AG04449 (cell line): ENCODE measurements around the gene APLF.

Experiments
- CTCF ChIA-PET: fragments of 350-600 bp; formaldehyde crosslinking; extraction: SDS; loops from one replicate; lab custom pipeline; 2021; ENCODE audit warnings: antibody characterized with exemption; lab: Yijun Ruan, JAX
- POLR2A ChIA-PET: fragments of 400-600, 350-600 bp; formaldehyde crosslinking; extraction: SDS; loops from one replicate; lab custom pipeline; 2020; ENCODE audit warnings: antibody characterized with exemption, inconsistent platforms; lab: Yijun Ruan, JAX
- DNase-seq: peaks from one replicate; pipeline ENCODE4 v3.0.0-alpha.2; 2010; ENCODE audit warnings: low read depth, low spot score
- H3K4me3 ChIP-seq: 2 replicates; pipeline ENCODE4 v1.5.1; 2011; ENCODE audit warnings: low read depth, mild to moderate bottlenecking, control low read depth, low read length
- TF ChIP-seq, protein P1 (sequence below): IDR thresholded peaks from one replicate; pipeline ENCODE4 v1.5.1; 2011; ENCODE audit warnings: mild to moderate bottlenecking, moderate library complexity, low read length, control low read depth, inconsistent platforms; ENCODE audit not compliant: insufficient read depth; ENCODE audit errors: missing control alignments

The APLF gene

DNA sequence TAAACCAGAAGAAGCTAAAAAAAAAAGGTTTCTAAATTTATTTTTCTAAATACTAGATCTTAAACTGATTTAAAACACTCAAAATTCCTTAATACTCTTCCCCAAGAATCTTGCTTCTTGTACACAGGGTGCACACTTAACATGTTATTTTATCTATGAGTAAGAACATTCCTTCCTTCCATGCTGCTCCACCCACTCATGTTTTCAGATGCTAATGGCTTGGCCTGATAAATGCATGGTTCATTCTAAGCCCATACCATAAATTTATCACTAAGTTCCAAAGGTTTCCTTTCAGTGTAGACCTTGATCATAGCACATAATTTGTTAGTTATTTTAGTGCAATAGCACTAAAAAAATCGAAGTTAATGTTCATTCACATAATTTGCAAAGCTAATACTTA lies 8.4 kb upstream of the APLF start:
- CTCF ChIA-PET: interaction anchor here (0.7 to 1.6 kb wide), 5 partner anchors 8 to 293 kb away, joined by 3 to 5 read pairs (median 3); partner anchors contain the start of genes APLF and FBXO48
- DNase-seq: no peak
- TF ChIP-seq, protein P1, sequence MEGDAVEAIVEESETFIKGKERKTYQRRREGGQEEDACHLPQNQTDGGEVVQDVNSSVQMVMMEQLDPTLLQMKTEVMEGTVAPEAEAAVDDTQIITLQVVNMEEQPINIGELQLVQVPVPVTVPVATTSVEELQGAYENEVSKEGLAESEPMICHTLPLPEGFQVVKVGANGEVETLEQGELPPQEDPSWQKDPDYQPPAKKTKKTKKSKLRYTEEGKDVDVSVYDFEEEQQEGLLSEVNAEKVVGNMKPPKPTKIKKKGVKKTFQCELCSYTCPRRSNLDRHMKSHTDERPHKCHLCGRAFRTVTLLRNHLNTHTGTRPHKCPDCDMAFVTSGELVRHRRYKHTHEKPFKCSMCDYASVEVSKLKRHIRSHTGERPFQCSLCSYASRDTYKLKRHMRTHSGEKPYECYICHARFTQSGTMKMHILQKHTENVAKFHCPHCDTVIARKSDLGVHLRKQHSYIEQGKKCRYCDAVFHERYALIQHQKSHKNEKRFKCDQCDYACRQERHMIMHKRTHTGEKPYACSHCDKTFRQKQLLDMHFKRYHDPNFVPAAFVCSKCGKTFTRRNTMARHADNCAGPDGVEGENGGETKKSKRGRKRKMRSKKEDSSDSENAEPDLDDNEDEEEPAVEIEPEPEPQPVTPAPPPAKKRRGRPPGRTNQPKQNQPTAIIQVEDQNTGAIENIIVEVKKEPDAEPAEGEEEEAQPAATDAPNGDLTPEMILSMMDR: no peak
- H3K4me3 ChIP-seq: no peak overlapping the region
- POLR2A ChIA-PET: no interaction called here

DNA sequence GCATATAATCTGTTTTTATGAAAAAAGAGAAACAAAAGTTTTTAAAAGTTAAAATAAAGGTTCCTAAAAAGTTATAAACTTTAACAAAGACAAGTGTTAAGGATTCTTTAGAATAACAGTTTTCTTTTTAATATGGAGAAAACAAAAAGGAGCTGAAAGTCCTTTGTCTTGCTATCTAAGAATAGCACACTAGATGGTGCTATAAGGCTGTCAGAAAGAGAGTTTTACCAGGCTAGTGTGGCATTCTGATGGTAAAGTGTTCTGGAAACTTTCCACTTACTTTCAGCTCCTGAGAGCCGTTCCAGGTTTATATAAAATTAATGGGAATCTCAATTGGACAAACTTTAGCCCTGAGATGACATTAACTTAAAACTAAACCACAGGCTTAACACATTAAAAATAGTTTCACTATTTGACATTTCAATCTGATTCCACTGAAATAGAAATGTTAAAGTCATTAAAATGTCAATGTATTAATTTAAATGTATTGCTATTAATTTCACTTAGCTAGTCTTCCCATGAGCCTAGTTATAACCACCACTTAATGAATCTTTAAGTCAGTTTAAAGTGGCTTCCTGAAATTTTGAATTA lies 4.0 kb upstream of the APLF start:
- POLR2A ChIA-PET: no interaction called here
- H3K4me3 ChIP-seq: no peak overlapping the region
- CTCF ChIA-PET: interaction anchor here (0.6 to 7.0 kb wide), 45 partner anchors 10 to 478 kb away, joined by 3 to 116 read pairs (median 5); partner anchors contain the start of gene C1D
- TF ChIP-seq, protein P1: peak; percentile 51
- no peak for DNase-seq

DNA sequence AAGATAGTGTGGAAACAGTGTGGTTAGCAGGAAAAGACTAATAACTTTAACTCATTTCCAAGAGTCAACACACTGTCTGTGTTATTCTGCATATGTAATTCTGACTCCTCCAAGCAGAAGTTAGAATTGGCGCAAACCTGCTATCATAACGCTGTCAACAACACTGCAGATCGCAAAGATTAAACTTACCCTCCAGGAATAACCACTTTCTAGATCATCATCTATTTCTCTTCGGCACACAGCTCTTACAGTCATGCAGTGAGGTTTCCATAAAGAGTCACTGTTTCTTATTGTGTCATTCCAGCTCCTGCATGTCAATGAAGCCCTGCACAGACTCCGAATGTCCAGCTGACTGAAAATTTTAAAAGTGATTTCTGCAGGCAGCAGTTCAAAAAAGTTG lies 2.7 kb upstream of the APLF start:
- ChIA-PET POLR2A (no interaction called here), CTCF (interaction anchor here (0.9 to 7.0 kb wide), 17 partner anchors 8 to 473 kb away, joined by 3 to 116 read pairs (median 12); no protein-coding TSS in a partner anchor)
- DNase-seq: no peak
- no peak overlapping the region for H3K4me3 ChIP-seq
- TF ChIP-seq, protein P1: no peak

DNA sequence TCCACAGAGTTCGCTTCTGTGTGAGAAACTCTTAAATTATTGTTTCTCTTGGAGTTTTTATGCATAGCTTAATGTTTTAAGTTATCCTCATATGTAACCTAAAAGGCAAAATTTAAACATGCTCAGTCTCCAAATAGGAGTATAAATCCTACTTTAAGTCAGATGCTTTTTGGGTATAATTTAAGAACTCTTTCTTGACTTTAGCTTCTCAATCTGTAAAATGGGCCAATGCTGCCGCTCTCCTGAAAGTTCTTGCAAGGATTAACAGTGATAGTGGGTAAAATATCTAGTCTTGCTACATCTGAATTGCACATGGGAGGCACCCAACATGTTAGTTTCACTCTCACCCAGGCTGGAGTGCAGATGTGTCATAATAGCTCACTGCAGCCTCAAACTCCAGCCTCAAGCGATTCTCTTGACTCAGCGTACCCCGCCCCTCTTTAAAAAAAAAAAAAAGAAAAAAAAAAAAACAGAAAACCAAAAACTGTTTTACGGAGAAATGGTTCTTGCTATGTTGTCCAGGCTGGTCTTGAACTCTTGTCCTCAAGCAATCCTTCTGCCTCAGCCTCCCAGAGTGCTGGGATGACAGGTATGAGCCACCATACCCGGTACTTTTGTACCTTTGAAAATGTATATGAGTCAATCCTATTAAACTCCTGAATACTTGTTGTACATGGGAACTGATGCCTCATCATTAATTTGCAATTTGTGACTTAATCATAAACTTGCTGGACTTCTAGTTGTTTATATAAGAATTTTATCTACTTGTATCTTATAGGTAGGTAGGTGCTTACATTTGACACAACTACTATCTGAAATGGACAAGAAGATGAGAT lies 2.1 kb upstream of the APLF start:
- POLR2A ChIA-PET: no interaction called here
- H3K4me3 ChIP-seq: no peak overlapping the region; the same call in 1 of the 2 replicates
- DNase-seq: no peak
- CTCF ChIA-PET: interaction anchor here (0.9 to 7.0 kb wide), 18 partner anchors 9 to 841 kb away, joined by 3 to 116 read pairs (median 11); partner anchors contain the start of gene C1D
- TF ChIP-seq, protein P1: no peak

DNA sequence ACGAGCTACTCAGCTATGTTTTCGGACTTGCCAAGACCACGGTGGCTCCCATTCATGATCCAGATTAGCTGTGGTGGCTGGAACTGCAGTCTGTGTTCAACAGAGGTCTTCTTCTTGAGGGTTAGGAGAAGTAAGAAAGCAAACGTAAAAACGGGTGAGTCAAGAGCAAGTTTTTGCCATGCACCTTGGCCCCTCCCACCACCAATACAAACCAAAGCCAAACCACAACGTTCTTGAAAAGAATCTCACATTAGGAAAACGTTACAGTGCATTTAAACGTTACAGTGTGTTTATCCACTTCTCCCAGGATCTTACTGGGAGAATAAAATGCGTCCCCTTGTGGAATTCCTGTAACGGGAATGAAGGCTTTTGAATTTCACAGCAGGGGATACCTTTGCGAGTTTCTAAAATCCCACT lies 1.0 kb upstream of the APLF start:
- peak overlapping the region; percentile 99 for H3K4me3 ChIP-seq
- TF ChIP-seq, protein P1: peak; percentile 9
- CTCF ChIA-PET: interaction anchor here (0.9 to 7.0 kb wide), 17 partner anchors 7 to 840 kb away, joined by 3 to 116 read pairs (median 6); partner anchors contain the start of gene C1D
- no peak for DNase-seq
- POLR2A ChIA-PET: interaction anchor here (1.3 kb wide), 1 partner anchor 147 kb away, joined by 4 read pairs; the partner anchor contains the start of gene CNRIP1
